ENCODE data around the gene CYP11A1.

DNA sequence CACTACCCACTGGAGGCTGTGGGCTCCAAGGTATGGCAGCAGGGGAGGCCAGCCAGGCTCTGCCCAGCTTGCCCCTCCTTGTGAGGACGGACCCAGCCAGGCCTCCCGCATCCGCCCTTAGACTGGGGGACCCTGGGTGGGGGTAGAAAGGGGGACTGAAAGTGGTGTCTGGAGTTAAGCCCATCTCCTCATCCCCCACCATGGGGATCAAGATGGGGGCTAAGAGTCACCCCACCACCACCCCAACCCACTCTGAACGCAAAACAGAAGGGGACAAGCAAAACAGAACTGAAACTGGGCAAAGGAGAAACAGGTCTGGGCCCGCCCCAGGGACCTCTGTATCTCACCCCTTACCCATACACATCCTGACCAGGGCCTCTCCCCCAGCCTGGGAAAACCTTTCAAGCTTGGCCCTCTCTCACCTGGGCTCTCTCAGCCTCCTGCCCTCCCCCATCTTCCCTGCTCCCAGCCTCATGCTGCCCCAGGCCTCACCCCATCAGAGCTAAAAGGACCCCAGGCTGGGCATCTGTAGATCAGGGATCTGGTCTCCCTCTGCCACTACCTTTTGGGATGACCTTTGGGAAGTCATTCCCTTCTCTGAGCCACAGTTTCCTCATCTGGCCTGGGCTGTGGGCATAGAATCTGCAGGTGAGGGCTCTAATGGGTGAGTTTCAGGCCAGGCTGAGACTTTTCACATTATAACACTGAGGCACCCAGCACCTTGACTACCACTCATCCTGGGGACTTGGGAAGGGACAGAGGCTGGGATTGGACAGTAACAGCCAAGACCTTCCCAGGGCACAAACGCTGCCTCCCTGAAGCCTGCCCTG is 30.0 kb upstream of the CYP11A1 start:
- TF ChIP-seq, protein P1, sequence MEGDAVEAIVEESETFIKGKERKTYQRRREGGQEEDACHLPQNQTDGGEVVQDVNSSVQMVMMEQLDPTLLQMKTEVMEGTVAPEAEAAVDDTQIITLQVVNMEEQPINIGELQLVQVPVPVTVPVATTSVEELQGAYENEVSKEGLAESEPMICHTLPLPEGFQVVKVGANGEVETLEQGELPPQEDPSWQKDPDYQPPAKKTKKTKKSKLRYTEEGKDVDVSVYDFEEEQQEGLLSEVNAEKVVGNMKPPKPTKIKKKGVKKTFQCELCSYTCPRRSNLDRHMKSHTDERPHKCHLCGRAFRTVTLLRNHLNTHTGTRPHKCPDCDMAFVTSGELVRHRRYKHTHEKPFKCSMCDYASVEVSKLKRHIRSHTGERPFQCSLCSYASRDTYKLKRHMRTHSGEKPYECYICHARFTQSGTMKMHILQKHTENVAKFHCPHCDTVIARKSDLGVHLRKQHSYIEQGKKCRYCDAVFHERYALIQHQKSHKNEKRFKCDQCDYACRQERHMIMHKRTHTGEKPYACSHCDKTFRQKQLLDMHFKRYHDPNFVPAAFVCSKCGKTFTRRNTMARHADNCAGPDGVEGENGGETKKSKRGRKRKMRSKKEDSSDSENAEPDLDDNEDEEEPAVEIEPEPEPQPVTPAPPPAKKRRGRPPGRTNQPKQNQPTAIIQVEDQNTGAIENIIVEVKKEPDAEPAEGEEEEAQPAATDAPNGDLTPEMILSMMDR (IDR thresholded peaks at IDR 0.05): no peak
- TF ChIP-seq EP300 (IDR thresholded peaks at IDR 0.05) (no peak), MYC (IDR thresholded peaks at IDR 0.05; ENCODE audit: borderline replicate concordance, low read length) (no peak), POLR2A (IDR thresholded peaks at IDR 0.05; ENCODE audit: low read length) (no peak), HDAC2 (IDR thresholded peaks at IDR 0.05) (no peak), MAZ (IDR thresholded peaks at IDR 0.05; ENCODE audit: borderline replicate concordance, low read depth, low read length) (no peak), ZC3H11A (IDR thresholded peaks at IDR 0.05) (no peak), CEBPB (IDR thresholded peaks at IDR 0.05) (no peak), MAFK (IDR thresholded peaks at IDR 0.05; ENCODE audit: partially characterized antibody) (no peak), RNF2 (IDR thresholded peaks at IDR 0.05; ENCODE audit: borderline replicate concordance, low read depth) (no peak), JUN (IDR thresholded peaks at IDR 0.05) (no peak), RAD21 (conservative IDR thresholded peaks at IDR 0.05 in 1 of 2, IDR thresholded peaks at IDR 0.05 in 1 of 2) (no peak)
- TF ChIP-seq, protein P2, sequence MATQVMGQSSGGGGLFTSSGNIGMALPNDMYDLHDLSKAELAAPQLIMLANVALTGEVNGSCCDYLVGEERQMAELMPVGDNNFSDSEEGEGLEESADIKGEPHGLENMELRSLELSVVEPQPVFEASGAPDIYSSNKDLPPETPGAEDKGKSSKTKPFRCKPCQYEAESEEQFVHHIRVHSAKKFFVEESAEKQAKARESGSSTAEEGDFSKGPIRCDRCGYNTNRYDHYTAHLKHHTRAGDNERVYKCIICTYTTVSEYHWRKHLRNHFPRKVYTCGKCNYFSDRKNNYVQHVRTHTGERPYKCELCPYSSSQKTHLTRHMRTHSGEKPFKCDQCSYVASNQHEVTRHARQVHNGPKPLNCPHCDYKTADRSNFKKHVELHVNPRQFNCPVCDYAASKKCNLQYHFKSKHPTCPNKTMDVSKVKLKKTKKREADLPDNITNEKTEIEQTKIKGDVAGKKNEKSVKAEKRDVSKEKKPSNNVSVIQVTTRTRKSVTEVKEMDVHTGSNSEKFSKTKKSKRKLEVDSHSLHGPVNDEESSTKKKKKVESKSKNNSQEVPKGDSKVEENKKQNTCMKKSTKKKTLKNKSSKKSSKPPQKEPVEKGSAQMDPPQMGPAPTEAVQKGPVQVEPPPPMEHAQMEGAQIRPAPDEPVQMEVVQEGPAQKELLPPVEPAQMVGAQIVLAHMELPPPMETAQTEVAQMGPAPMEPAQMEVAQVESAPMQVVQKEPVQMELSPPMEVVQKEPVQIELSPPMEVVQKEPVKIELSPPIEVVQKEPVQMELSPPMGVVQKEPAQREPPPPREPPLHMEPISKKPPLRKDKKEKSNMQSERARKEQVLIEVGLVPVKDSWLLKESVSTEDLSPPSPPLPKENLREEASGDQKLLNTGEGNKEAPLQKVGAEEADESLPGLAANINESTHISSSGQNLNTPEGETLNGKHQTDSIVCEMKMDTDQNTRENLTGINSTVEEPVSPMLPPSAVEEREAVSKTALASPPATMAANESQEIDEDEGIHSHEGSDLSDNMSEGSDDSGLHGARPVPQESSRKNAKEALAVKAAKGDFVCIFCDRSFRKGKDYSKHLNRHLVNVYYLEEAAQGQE (IDR thresholded peaks at IDR 0.05): no peak
- TF ChIP-seq, protein P3, sequence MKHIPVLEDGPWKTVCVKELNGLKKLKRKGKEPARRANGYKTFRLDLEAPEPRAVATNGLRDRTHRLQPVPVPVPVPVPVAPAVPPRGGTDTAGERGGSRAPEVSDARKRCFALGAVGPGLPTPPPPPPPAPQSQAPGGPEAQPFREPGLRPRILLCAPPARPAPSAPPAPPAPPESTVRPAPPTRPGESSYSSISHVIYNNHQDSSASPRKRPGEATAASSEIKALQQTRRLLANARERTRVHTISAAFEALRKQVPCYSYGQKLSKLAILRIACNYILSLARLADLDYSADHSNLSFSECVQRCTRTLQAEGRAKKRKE (CRISPR knock-in tag; IDR thresholded peaks at IDR 0.05; ENCODE audit: low read depth): no peak
